Measurements from ENCODE around the gene PIGBOS1.

DNA sequence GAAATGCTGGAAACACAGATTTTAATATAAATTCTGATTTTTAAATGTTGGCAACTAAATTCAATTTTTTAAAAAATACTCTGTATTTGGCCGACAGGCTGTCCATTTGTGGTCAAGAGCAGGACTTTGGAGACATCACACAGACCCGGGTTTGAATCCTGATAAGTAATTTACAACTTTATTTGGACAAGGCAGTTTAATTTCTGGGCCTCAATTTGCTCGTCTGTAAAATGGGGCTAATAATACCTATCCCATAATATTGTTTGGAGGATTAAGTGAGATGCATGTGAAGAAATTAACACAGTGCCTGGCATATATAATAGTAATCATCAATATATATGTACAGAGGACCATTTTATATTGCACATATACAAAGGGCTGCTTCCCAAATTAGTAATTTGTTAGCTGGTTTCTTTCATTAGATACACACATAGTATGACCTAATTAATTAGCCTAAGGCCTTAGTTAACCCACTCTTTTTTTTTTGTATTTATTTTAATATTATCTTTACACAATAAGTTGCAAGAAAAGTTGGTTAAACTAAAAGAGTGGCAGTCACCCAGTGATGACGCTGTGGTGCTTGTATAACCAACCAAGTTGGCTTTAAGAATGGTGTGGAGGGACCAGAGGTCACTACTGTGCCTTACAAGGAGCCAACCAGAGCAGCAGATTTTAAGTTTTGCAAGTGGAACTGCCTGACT is 764 bp upstream of the PIGBOS1 start:
- TF ChIP-seq, protein P1, sequence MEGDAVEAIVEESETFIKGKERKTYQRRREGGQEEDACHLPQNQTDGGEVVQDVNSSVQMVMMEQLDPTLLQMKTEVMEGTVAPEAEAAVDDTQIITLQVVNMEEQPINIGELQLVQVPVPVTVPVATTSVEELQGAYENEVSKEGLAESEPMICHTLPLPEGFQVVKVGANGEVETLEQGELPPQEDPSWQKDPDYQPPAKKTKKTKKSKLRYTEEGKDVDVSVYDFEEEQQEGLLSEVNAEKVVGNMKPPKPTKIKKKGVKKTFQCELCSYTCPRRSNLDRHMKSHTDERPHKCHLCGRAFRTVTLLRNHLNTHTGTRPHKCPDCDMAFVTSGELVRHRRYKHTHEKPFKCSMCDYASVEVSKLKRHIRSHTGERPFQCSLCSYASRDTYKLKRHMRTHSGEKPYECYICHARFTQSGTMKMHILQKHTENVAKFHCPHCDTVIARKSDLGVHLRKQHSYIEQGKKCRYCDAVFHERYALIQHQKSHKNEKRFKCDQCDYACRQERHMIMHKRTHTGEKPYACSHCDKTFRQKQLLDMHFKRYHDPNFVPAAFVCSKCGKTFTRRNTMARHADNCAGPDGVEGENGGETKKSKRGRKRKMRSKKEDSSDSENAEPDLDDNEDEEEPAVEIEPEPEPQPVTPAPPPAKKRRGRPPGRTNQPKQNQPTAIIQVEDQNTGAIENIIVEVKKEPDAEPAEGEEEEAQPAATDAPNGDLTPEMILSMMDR (conservative IDR thresholded peaks at IDR 0.05; ENCODE audit: low read depth, low read length), result no peak
- no peak for TF ChIP-seq EZH2 (IDR thresholded peaks at IDR 0.05; ENCODE audit: low read length, unreplicated experiment)
- no peak for TF ChIP-seq EZH2phosphoT487 (IDR thresholded peaks at IDR 0.05; ENCODE audit: borderline replicate concordance, low read length)
